ENCODE results near the gene ACCSL.

Gene ACCSL

GRCh38 chr11:44049832-44050231 is 2.1 kb downstream of the ACCSL start:
- TF ChIP-seq ZC3H10 (CRISPR knock-in tag; IDR thresholded peaks at IDR 0.05) (no peak), BACH2 (CRISPR knock-in tag; IDR thresholded peaks at IDR 0.05; ENCODE audit: borderline replicate concordance) (no peak), OSR1 (CRISPR knock-in tag; IDR thresholded peaks at IDR 0.05) (no peak), CSDC2 (CRISPR knock-in tag; IDR thresholded peaks at IDR 0.05) (no peak), PATZ1 (CRISPR knock-in tag; IDR thresholded peaks at IDR 0.05; ENCODE audit: borderline replicate concordance) (no peak), SNAI2 (CRISPR knock-in tag; IDR thresholded peaks at IDR 0.05) (no peak), ZFP3 (CRISPR knock-in tag; IDR thresholded peaks at IDR 0.05) (no peak), POU6F1 (CRISPR knock-in tag; IDR thresholded peaks at IDR 0.05; ENCODE audit: borderline replicate concordance, low read depth) (no peak)
- ATAC-seq, result no peak

DNA sequence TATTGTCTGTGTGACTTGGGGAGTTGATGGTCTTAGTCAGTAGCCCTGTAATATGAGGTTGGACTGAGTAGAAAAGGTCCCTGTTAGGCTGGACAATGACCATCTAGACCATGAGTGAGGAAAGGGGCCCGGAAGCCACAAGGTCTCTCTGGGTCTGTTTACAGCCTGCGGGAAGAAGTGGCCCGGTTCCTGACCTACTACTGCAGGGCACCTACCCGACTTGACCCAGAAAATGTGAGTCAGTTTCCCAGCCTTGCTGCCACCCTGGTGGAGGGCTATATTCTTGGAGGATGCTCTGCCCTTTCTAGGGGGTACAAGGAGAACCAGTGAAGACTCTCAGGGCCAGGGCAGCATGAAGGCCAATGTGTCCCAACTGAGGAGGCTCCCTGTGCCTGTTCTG is 3.4 kb downstream of the ACCSL start:
- TF ChIP-seq, protein P1, sequence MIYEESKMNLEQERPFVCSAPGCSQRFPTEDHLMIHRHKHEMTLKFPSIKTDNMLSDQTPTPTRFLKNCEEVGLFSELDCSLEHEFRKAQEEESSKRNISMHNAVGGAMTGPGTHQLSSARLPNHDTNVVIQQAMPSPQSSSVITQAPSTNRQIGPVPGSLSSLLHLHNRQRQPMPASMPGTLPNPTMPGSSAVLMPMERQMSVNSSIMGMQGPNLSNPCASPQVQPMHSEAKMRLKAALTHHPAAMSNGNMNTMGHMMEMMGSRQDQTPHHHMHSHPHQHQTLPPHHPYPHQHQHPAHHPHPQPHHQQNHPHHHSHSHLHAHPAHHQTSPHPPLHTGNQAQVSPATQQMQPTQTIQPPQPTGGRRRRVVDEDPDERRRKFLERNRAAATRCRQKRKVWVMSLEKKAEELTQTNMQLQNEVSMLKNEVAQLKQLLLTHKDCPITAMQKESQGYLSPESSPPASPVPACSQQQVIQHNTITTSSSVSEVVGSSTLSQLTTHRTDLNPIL (CRISPR knock-in tag; IDR thresholded peaks at IDR 0.05; ENCODE audit: low read depth), result no peak
- TF ChIP-seq ZFP3 (CRISPR knock-in tag; IDR thresholded peaks at IDR 0.05) (no peak), SNAI2 (CRISPR knock-in tag; IDR thresholded peaks at IDR 0.05) (no peak), ZNF565 (CRISPR knock-in tag; conservative IDR thresholded peaks at IDR 0.05; ENCODE audit: low read depth) (no peak), OSR1 (CRISPR knock-in tag; IDR thresholded peaks at IDR 0.05) (no peak), ZFP30 (CRISPR knock-in tag; IDR thresholded peaks at IDR 0.05) (no peak), BACH2 (CRISPR knock-in tag; IDR thresholded peaks at IDR 0.05; ENCODE audit: borderline replicate concordance) (no peak), RARB (CRISPR knock-in tag; IDR thresholded peaks at IDR 0.05) (no peak)
- no peak for ATAC-seq

GRCh38 chr11:44057340-44057739 is 9.6 kb downstream of the ACCSL start:
- ATAC-seq, result no peak
- TF ChIP-seq TOX (CRISPR knock-in tag; IDR thresholded peaks at IDR 0.05; ENCODE audit: borderline replicate concordance) (no peak), ZFP3 (CRISPR knock-in tag; IDR thresholded peaks at IDR 0.05) (no peak), ESRRG (CRISPR knock-in tag; IDR thresholded peaks at IDR 0.05) (no peak), BACH2 (CRISPR knock-in tag; IDR thresholded peaks at IDR 0.05; ENCODE audit: borderline replicate concordance) (no peak), GLIS3 (CRISPR knock-in tag; IDR thresholded peaks at IDR 0.05) (no peak), POU6F1 (CRISPR knock-in tag; IDR thresholded peaks at IDR 0.05; ENCODE audit: borderline replicate concordance, low read depth) (no peak), CSDC2 (CRISPR knock-in tag; IDR thresholded peaks at IDR 0.05) (no peak), ZNF565 (CRISPR knock-in tag; conservative IDR thresholded peaks at IDR 0.05; ENCODE audit: low read depth) (no peak), ZFP30 (CRISPR knock-in tag; IDR thresholded peaks at IDR 0.05) (no peak), TSHZ2 (CRISPR knock-in tag; IDR thresholded peaks at IDR 0.05) (no peak), PATZ1 (CRISPR knock-in tag; IDR thresholded peaks at IDR 0.05; ENCODE audit: borderline replicate concordance) (no peak), OSR1 (CRISPR knock-in tag; IDR thresholded peaks at IDR 0.05) (no peak), ZC3H10 (CRISPR knock-in tag; IDR thresholded peaks at IDR 0.05) (no peak)
- TF ChIP-seq, protein P2, sequence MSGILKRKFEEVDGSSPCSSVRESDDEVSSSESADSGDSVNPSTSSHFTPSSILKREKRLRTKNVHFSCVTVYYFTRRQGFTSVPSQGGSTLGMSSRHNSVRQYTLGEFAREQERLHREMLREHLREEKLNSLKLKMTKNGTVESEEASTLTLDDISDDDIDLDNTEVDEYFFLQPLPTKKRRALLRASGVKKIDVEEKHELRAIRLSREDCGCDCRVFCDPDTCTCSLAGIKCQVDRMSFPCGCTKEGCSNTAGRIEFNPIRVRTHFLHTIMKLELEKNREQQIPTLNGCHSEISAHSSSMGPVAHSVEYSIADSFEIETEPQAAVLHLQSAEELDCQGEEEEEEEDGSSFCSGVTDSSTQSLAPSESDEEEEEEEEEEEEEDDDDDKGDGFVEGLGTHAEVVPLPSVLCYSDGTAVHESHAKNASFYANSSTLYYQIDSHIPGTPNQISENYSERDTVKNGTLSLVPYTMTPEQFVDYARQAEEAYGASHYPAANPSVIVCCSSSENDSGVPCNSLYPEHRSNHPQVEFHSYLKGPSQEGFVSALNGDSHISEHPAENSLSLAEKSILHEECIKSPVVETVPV (CRISPR knock-in tag; IDR thresholded peaks at IDR 0.05), result no peak
- TF ChIP-seq, protein P1 (CRISPR knock-in tag; IDR thresholded peaks at IDR 0.05; ENCODE audit: low read depth), result no peak
